ENCODE results near the gene NTM.

The NTM gene

GRCh38 chr11:131601586-131601985, 231.2 kb downstream of the NTM start:
- no peak for DNase-seq (ENCODE audit: low spot score)

GRCh38 chr11:131602431-131602830, 232.0 kb downstream of the NTM start:
- DNase-seq (ENCODE audit: low spot score), result no peak

- DNase-seq (ENCODE audit: low spot score), result no peak
These were observed 236.5 kb downstream of the NTM start for GRCh38 chr11:131606811-131607335.

GRCh38 chr11:131609337-131609736, 238.9 kb downstream of the NTM start:
- DNase-seq (ENCODE audit: low spot score), result no peak

- no peak for DNase-seq (ENCODE audit: low spot score)
These were observed 239.5 kb downstream of the NTM start for GRCh38 chr11:131609921-131610320.

GRCh38 chr11:131611322-131611721, 240.9 kb downstream of the NTM start:
- no peak for DNase-seq (ENCODE audit: low spot score)

GRCh38 chr11:131612533-131612932, 242.1 kb downstream of the NTM start:
- DNase-seq (ENCODE audit: low spot score), result no peak

- no peak for DNase-seq (ENCODE audit: low spot score)
These were observed 244.2 kb downstream of the NTM start for GRCh38 chr11:131614631-131615030.

- no peak for DNase-seq (ENCODE audit: low spot score)
These were observed 245.2 kb downstream of the NTM start for GRCh38 chr11:131615611-131616010.

- no peak for DNase-seq (ENCODE audit: low spot score)
These were observed 246.2 kb downstream of the NTM start for GRCh38 chr11:131616481-131617140.

GRCh38 chr11:131618201-131618600, 247.8 kb downstream of the NTM start:
- no peak for DNase-seq (ENCODE audit: low spot score)

- no peak for DNase-seq (ENCODE audit: low spot score)
These were observed 251.8 kb downstream of the NTM start for GRCh38 chr11:131622193-131622592.

GRCh38 chr11:131624531-131624930, 254.1 kb downstream of the NTM start:
- DNase-seq (ENCODE audit: low spot score), result no peak

GRCh38 chr11:131626788-131627187, 256.4 kb downstream of the NTM start:
- no peak for DNase-seq (ENCODE audit: low spot score)

GRCh38 chr11:131628739-131629138, 258.3 kb downstream of the NTM start:
- DNase-seq (ENCODE audit: low spot score), result no peak

- DNase-seq (ENCODE audit: low spot score), result no peak
These were observed 259.6 kb downstream of the NTM start for GRCh38 chr11:131629925-131630540.

- no peak for DNase-seq (ENCODE audit: low spot score)
These were observed 262.6 kb downstream of the NTM start for GRCh38 chr11:131632971-131633370.

GRCh38 chr11:131633921-131634715, 263.7 kb downstream of the NTM start:
- no peak for DNase-seq (ENCODE audit: low spot score)

GRCh38 chr11:131637469-131638175, 267.2 kb downstream of the NTM start:
- DNase-seq (ENCODE audit: low spot score), result no peak

GRCh38 chr11:131638889-131639288, 268.5 kb downstream of the NTM start:
- DNase-seq (ENCODE audit: low spot score), result no peak

- DNase-seq (ENCODE audit: low spot score), result peak; percentile 29
These were observed 269.9 kb downstream of the NTM start for GRCh38 chr11:131640320-131640719.

Measured in iPS-NIHi11 (cell line).